Measurements from ENCODE around the gene GLCE. TPM values are rescaled to one million over a fixed set of nuclear protein-coding genes. Genes with fewer than 3 reads are reported as not detected.

The GLCE gene
- total RNA-seq, 1 experiment from 2014 or later, result 12.5 TPM

- Mint-ChIP-seq H3K27ac (no peak overlapping the region), H3K4me3 (no peak overlapping the region), H3K4me1 (peaks cover 15% of the 10 kb centered on the region), H3K36me3 (peaks cover 14% of the 10 kb centered on the region), H3K27me3 (ENCODE audit: low read depth) (no peaks in the 10 kb centered on the region), H3K9me3 (peaks cover 12% of the 10 kb centered on the region)
- no peak for DNase-seq (ENCODE audit: low spot score)
- ATAC-seq, result no peak
- ChIA-PET POLR2A (interaction anchor here (0.9 kb wide), 1 partner anchor 25 kb away, joined by 6 read pairs; no protein-coding TSS in a partner anchor), CTCF (interaction anchor here (0.6 to 3.1 kb wide), 11 partner anchors 12 to 195 kb away, joined by 3 to 29 read pairs (median 5); partner anchors contain the start of gene GLCE)
- TF ChIP-seq IRF2 (CRISPR knock-in tag; IDR thresholded peaks at IDR 0.05; ENCODE audit: borderline replicate concordance, low read depth) (no peak), GTF2I (CRISPR knock-in tag; conservative IDR thresholded peaks at IDR 0.05) (no peak), NR2C2 (CRISPR knock-in tag; IDR thresholded peaks at IDR 0.05) (no peak)
Measured at GRCh38 chr15:69226023-69226355, 65.6 kb downstream of the GLCE start.

GRCh38 chr15:69232144-69232543, 71.7 kb downstream of the GLCE start:
- H3K27me3 Mint-ChIP-seq (ENCODE audit: low read depth), result no peaks in the 10 kb centered on the region
- no peaks in the 10 kb centered on the region for H3K4me1 Mint-ChIP-seq
- H3K27ac Mint-ChIP-seq, result no peak overlapping the region
- no peak for DNase-seq (ENCODE audit: low spot score)
- no peak for TF ChIP-seq ZNF232 (CRISPR knock-in tag; IDR thresholded peaks at IDR 0.05)
- no peak for TF ChIP-seq SMAD4 (CRISPR knock-in tag; IDR thresholded peaks at IDR 0.05)
- TF ChIP-seq ZNF416 (CRISPR knock-in tag; IDR thresholded peaks at IDR 0.05), result no peak
- no peak for TF ChIP-seq JUN (CRISPR knock-in tag; IDR thresholded peaks at IDR 0.05)
- TF ChIP-seq ZNF671 (CRISPR knock-in tag; IDR thresholded peaks at IDR 0.05), result no peak
- TF ChIP-seq OVOL2 (CRISPR knock-in tag; IDR thresholded peaks at IDR 0.05; ENCODE audit: borderline replicate concordance), result no peak
- no peak for TF ChIP-seq SP1 (CRISPR knock-in tag; conservative IDR thresholded peaks at IDR 0.05)
- no peak for TF ChIP-seq JAZF1 (CRISPR knock-in tag; IDR thresholded peaks at IDR 0.05)
- no peak for TF ChIP-seq CTCF (IDR thresholded peaks at IDR 0.05)
- TF ChIP-seq USF2 (CRISPR knock-in tag; IDR thresholded peaks at IDR 0.05), result no peak
- no peak for TF ChIP-seq ATF1 (CRISPR knock-in tag; IDR thresholded peaks at IDR 0.05)
- no peak for TF ChIP-seq CBFB (CRISPR knock-in tag; IDR thresholded peaks at IDR 0.05; ENCODE audit: low read depth)
- no peak for TF ChIP-seq FOXJ3 (CRISPR knock-in tag; IDR thresholded peaks at IDR 0.05; ENCODE audit: borderline replicate concordance)
- TF ChIP-seq FOXP1 (CRISPR knock-in tag; IDR thresholded peaks at IDR 0.05; ENCODE audit: borderline replicate concordance), result no peak
- no peak for TF ChIP-seq ELF4 (CRISPR knock-in tag; IDR thresholded peaks at IDR 0.05; ENCODE audit: low read depth)
- TF ChIP-seq ZMAT4 (CRISPR knock-in tag; IDR thresholded peaks at IDR 0.05), result no peak
- no peak for TF ChIP-seq ZNF317 (CRISPR knock-in tag; IDR thresholded peaks at IDR 0.05; ENCODE audit: borderline replicate concordance, low read depth)
- TF ChIP-seq MLX (CRISPR knock-in tag; IDR thresholded peaks at IDR 0.05), result no peak
- no peak for TF ChIP-seq E2F4 (CRISPR knock-in tag; IDR thresholded peaks at IDR 0.05; ENCODE audit: borderline replicate concordance, low read depth)
- CTCF ChIA-PET, result interaction anchor here (1.7 kb wide), 1 partner anchor 200 kb away, joined by 5 read pairs; no protein-coding TSS in a partner anchor
- no peaks in the 10 kb centered on the region for H3K9me3 Mint-ChIP-seq
- POLR2A ChIA-PET, result no interaction called here
- no peak for ATAC-seq
- H3K4me3 Mint-ChIP-seq, result no peak overlapping the region
- H3K36me3 Mint-ChIP-seq, result 0 out of 2 replicates have a peak, but pooled peaks cover 3% of the 10 kb centered on the region

Measured in WTC11 (cell line).